HG03378 (cell line): ENCODE data around the gene DTX4.
"Not testable (repeated sequence)": the region's sequence is repeated elsewhere in the genome, so short reads cannot be mapped to it uniquely, and the experiment has no call there.

ENCODE experiments used
- ATAC-seq: cut with Tn5 transposase; IDR thresholded peaks from one replicate; pipeline ENCODE4 v1.9.1; 2021; ENCODE audit warnings: mild to moderate bottlenecking, moderate library complexity; ENCODE audit not compliant: unreplicated experiment

DTX4 gene

DNA sequence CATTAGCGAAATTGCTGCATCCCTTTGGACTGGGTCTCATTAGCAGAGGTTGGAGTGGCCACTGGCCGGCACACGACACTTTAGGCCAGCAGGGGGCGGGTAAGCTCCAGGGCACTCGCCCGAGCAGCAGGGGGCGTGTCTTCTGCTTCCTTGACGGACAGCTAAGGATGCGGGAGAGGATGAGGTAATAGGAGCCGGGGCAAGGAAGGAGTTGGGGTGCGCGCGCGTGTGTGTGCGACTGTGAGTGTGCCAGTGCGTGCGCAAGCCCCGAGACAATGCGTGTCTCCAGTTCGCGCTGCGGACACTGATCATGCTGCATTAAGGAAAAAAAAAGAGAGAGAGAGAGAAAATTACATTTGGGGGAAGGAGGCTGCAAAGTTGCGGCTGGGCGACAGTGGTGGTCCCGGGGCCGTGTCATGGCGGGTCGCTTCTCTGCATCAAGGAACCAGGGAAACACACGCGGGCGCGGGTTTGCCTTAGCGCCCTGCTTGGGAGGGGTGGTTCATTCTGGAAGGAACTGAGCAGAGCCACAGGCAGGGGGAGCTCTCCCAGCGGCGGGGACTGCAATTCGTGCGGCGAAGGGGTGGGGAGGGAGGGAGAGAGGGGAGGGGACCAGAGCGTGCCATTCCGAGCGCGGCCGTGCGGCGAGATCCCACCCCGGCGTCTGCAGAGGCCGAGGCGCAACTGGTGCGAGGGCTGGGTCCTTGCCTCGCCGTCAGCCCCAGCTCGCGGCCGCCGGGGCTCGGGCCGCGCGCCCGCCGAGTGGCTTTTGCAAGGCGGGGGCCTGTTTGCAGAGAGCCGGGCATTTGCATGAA lies at the start of gene DTX4:
Gene DTX4, plus strand, starts transcription at position 625 of the 815 bp plus-strand sequence. CDS start 464 bp downstream, outside the sequence.
- ATAC-seq: peak; percentile 78

DNA sequence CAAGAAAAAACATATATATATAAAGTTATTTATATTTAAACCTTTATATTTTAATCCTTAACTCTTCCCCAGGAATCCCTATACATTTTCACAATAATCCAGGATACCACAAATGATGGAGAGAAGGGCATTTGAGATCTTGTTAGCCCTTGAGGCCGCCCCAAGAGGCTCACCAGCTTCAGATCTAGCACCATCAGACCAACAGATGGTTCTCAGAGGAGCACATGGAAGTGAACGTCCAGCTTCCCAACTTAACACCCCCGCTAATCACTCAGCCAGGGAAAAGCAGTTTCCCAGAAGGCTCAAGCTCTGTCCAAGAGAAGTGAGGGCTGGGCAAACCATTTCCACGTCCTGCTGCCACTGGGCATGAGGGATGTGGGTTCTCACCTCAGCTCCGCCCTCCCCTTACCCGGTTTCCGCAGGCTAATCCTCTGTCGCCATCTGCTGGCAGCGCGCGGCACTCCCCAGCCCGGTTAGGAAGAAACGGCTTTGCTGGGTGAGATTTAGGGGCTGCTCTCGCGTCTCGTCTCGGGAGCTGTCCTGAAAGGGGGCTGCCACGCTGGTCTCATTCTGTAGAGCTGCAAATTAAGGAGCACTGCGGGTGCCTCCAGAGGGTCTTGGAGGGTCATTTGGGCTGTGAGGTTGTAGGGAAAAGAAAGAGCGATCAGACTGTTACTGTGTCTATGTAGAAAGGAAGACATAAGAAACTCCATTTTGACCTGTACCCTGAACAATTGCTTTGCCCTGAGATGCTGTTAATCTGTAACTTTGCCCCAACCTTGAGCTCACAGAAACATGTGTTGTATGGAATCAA lies 36.1 kb upstream of the DTX4 start:
- ATAC-seq: peak; percentile 92

DNA sequence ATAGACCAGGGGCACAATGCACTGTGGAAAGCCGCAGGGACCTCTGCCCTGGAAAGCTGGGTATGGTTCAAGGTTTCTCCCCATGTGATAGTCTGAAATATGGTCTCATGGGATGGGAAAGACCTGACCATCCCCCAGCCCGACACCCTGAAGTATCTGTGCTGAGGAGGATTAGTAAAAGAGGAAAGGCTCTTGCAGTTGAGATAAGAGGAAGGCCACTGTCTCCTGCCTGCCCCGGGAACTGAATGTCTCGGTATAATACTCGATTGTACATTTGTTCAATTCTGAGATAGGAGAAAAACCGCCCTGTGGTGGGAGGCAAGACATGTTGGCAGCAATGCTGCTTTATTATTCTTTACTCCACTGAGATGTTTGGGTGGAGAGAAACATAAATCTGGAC lies 35.4 kb upstream of the DTX4 start:
- not testable (repeated sequence) for ATAC-seq

DNA sequence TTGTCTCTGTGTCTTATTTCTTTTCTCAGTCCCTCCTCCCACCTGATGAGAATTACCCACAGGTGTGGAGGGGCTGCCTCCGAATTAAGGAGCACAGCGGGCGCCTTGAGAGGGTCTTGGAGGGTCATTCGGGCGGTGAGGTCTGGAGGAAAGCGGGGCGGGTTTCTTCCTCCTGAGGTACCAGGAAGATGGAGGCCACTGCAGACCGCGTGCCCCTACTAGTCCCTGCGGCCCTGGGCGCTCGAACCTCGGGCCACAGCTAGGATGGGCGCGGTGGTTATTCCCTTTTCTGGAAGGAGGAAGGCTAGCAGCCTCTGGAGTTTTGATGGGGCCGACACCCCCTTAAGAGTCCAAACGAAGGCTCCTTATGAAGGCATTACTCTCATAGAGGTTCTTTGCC lies 34.7 kb upstream of the DTX4 start:
- no peak for ATAC-seq

DNA sequence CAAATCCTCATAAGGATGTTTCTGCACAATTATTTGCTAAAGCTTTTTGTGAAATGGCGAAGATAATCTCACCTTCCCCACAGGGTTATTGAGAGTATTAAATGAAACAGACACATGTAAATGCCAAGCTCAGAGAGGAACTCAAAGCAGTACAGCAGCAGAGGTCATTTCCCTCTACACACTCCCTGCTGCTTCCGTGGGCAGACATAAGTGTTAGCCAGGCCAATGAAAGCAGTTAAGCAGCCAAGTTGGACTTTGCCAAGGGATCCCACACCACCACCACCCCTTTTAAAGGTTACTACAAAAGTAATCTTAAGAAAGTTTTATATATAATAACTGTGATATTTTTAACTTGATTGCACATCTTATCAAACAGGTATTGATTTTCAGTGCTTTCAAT lies 33.3 kb upstream of the DTX4 start:
- ATAC-seq: no peak

DNA sequence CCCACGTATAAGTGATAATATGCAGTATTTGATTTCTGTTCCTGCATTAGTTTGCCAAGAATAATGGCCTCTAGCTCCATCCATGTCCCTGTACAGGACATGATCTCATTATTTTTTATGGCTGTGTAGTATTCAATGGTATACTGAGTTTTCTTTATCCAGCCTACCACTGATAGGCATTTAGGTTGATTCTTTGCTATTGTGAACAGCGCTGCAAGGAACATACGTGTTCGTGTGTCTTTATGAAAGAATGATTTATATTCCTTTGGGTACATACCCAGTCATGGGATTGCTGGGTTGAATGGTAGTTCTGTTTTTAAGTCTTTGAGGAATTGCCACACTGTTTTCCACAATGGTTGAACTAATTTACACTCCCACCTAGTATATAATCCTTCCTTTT lies 30.7 kb upstream of the DTX4 start:
- ATAC-seq: no peak

DNA sequence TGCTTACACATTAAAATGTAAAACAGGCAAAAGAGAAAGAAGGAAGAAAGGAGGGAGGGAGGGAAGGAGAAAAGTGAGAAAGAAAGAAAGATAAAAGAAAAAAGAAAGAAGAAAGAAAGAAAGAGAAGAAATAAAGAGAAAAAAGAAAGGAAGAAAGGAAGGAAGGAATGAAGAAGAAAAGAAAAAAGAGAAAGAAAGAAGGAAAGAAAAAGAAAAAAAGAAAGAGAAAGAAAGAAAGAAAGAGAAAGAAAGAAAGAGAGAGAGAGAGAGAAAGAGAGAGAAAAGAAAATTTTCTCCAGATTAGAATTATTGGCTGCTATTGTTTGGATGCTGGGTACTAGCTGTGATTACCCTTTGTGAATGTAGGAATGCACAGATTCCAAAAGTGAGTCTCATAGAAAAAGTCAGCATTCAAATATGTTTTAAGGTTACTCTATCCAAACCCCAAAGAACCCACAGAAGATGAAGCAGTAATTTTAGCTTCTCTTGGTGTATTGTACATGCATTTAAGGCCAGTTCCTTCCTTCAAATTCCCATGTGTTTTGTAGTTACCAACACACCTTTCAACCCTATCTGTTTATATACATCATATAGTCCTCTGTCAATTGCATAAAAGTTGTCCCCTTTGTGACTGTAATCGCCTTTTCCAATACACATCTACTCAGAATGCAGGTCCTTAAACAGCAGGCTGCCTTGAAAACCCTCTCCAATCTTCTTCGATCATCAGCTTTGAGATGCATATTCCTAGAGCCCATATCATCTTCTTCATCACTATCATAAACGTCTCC lies 30.1 kb upstream of the DTX4 start:
- ATAC-seq: peak; percentile 0

DNA sequence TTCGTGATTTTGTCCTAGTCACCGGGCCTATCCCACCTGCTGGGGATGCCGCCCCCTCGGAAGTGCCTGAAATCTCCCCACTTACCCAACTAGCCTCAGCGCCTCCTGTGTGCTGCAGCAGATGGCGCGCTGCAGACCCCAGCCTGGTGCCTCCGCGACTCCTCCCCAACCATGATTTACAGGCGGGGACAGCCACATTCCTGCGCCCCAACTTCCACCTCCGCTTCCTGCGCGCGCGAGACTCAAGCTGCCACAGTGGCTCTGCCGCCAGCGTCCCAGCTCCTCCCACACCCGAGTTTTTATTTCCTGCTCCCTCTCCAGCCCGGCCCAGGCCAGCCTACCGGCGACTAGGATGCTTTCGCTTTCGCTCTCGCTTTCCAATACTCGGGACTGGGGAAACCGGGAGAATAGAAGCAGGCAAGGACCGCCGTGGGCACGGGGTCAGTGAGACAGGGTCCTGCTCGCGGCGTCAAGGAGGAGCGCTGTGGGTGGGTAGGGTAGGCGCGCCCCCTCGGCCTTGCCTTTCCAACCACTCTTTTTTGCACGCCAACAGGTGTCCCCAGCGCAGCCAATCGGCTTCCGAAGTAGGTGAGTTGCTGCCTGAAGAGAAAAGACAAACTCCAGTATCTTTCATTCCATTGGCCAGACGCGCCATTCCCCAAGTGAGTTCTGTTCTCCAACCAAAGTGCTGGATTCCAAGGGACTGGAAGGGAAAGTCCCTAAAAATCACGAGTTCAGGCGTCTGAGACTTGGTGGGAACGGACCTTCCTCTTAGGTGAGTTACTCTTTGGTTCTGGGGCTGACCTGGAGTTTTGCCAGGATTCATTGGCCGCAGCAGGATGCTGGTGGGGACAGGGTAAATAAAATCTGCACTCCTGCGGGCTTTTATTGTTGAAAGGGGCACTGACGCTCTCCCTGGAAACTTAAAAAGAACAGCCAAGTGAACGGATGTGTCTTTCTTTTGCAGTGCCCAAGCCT lies 29.1 kb upstream of the DTX4 start, which contains the start of gene FAM111A:
Gene FAM111A, plus strand, starts transcription at position 327 of the 978 bp plus-strand sequence. CDS start 6,017 bp downstream, outside the sequence.
- peak; percentile 71 for ATAC-seq

DNA sequence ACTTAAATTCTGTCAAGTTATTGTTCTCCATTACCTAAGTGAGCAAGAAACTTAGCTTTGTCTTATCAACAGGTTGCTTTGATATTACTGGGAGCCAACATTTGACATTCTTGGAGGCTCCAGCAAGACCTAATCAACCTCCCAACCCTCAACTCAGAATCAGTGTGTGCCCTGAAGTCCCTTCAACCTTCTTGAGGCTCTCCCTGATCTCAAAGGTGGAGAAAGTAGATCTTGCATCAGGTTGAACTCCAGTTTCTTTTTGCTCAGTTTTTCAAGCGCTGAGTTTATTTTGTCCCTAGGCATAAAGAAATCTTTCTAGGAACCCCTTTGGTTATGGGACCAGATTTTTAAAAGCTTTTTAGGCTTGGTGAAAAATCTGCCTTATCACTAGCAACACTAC lies 27.8 kb upstream of the DTX4 start:
- ATAC-seq: no peak

DNA sequence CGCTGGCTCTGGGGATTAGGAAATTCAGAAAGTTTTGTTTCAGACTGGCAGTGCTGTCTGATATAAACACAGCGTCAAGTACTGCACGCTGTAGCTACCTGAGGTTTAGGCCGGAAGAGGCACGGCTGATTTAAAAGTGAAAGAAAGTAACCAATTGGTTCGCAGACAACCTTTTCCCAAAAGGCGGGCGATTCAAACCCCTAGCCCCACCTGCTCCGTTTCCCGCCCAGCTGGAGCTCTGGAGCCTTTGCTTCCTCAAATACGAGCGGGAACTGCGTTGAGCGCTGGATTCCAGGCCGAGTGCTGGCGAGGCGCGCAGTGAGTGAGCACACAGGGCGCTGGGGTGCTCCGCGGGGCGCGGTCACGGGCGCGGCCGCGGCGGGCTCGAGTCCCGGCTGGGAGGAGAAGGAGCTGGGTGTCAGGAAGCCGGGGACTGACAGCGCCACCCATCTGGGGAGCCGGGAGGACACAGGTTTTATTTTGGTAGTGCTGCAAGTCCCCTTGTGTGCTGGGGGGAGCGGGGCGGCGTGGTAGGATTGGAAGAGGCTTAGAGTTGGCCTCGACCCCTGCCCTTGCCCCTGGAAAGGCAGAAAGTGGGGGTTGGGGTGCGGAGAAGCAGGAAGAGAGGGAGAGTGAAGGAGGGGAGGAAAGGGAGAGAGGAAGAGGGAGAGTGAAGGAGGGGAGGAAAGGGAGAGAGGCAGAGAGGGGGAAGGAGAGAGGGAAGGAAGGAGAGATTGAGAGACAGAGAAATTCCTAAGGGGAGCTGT lies 27.2 kb upstream of the DTX4 start:
- peak; percentile 65 for ATAC-seq

DNA sequence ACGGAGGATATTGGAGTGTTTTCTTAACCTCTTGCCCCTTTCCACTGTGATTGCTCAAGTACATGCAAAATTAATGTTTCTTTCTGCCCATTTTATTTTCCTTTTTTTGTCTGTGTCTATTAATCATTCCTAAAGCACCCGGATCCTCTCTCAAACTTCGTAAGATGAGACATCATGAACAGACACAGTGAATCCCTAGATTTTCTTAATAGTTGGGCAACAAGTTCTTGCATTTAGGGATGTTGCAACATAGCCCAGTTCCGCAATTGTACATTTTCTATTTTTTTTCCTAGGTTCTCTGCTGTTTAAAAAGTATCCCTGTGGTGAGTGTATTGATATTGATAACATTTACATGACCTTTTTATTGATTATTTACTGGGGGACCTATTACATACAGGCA lies 26.4 kb upstream of the DTX4 start:
- ATAC-seq: no peak

DNA sequence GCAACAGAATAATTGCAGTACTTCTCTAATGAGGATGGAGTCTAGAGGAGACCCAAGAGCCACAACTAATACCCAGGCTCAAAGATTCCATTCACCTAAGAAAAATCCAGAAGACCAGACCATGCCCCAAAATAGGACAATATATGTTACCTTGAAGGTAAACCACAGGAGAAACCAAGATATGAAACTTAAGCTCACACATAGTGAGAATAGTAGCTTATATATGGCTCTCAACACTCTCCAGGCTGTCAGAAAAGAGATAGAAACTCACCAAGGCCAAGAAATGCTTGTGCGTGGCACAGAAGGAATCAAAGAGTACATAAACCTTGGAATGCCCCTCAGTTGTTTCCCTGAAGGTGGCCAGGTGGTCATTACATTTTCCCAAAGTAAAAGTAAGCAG lies 20.2 kb upstream of the DTX4 start:
- peak; percentile 44 for ATAC-seq

DNA sequence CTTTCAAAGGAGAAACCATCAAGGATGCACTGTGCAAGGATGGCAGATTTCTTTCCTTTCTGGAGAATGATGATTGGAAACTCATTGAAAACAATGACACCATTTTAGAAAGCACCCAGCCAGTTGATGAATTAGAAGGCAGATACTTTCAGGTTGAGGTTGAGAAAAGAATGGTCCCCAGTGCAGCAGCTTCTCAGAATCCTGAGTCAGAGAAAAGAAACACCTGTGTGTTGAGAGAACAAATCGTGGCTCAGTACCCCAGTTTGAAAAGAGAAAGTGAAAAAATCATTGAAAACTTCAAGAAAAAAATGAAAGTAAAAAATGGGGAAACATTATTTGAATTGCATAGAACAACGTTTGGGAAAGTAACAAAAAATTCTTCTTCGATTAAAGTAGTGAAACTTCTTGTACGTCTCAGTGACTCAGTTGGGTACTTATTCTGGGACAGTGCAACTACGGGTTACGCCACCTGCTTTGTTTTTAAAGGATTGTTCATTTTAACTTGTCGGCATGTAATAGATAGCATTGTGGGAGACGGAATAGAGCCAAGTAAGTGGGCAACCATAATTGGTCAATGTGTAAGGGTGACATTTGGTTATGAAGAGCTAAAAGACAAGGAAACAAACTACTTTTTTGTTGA lies 19.5 kb upstream of the DTX4 start:
- ATAC-seq: peak; percentile 68

DNA sequence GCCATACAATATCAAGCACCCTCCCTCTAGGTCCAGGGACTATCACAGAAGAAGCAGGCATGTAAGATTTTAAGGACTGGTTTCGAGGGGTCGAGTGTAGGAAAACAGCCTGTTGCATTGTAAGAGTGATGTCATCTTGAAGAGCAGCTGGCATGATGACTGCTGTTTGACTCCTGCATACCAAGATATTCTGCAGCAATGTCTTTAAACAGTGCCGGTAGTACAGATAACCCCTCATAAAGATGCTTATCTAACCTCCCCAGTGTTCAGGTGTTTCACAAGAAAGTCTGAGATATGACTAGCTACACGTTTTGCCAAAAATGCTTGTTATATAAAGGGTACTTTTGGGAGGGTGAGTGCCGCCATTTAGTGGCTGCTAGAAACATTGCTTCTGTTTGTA lies 17.3 kb upstream of the DTX4 start:
- no peak for ATAC-seq

DNA sequence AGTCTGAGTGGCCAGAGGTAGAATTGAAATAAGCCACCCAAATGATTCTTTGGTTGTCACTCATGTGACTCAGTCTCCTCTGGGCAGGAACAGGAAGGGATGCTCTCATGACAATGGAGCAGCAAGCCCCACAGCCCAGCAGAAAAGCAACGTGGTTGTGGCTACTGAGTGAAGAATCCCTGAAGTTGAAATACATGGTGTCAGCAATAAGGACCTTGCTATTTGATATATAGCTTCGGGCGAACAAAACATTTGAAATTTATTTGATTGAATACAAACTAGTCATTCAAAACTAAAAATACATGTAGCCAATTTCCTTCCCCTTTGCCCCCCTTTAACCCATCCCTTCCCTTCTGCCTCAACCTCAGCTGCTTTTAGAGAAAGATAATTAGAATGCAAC lies 14.5 kb upstream of the DTX4 start:
- ATAC-seq: no peak

DNA sequence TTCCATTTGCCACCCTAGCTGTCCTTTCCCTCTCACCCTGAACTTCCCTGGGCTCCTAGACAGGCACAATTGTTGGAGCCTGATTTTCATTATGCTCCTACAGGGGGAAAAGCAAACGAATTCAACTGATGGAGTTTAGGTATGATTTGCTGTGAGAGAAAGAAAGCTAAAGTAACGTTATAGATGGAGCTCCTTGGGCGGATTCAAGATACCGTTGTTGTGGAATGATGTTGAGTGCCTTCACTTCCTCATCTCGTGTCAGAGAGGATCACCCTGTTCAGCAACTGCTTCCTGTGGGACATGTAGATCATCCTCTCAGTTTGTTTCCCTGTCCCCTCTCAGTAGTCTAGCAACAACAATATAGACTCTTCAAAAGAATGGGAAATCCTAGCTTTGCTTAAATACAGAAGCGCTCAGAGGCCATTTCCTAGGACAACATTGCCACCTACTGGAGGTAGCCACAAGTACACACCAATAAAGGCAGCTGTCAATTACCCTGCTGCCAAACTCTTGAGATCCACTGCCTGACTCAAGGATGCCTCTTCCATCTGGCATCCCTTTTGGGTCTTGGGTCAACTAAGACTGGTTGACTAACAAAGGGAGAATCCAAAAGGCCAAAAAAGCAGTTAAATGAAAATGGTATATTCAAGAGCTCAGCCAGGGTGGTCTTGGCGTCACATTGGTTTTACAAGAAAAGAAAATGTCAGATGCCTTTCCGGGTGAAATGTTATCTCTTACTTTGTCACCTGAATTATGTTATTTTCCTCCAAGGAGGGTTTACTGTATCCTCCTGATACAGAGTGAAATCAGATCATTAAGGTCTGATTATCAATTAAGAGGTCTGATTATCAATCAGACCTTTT lies 13.5 kb upstream of the DTX4 start:
- peak; percentile 93 for ATAC-seq

DNA sequence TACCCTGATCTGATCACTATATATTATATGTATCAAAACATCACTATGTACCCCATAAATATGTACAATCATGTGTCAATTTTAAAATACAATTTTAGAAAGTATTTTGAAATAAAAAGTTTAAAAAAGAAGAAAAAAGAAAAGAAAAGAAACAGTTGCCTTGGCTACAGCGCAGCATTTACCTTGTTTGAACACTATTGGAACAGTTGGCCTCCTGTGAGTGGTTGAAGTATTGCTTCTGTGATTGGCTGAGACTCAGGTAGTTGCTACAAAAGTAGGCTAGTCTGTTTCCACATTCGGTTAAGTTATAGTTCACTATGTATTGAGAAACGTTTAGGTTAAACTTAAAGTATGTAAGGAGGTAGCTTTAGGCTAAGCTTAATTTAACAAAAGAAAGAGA lies 7.9 kb upstream of the DTX4 start:
- no peak for ATAC-seq
